ENCODE results near the gene TMEM221.

Gene TMEM221

DNA sequence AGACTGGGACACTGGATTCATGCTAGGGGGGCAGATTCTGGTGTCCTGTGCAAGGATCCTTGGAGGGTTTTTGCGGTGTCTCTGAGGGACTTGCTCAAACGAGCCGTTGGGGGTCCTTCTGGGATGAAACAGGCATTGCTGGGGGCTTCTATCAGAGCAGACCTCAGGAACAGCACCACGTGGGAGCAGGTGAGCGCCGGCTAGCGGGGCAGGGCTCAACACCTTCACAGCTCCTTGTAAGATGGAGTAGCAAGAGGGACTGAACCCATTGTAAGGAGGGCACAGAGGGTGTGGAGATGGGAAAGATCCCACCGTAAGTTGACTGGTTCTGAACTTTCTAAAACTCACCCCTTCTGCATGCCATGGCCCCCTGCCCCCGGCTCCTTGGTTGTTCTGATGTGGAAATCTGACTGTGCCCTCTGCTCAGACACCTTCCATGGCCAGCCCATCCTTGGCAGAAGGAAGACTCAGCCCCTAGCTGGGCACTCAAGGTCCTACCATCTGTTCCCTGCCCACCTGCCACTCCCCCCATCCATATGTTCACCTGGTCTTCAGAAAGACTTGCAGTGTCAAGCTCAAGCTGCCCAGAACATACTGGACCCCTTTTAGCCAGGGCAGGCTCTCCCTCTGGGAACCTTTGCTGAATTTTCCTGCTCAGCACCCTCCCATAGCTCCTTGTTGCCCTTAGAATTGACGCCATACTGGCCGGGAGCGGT, 23.1 kb upstream of the TMEM221 start:
- no peak for DNase-seq

DNA sequence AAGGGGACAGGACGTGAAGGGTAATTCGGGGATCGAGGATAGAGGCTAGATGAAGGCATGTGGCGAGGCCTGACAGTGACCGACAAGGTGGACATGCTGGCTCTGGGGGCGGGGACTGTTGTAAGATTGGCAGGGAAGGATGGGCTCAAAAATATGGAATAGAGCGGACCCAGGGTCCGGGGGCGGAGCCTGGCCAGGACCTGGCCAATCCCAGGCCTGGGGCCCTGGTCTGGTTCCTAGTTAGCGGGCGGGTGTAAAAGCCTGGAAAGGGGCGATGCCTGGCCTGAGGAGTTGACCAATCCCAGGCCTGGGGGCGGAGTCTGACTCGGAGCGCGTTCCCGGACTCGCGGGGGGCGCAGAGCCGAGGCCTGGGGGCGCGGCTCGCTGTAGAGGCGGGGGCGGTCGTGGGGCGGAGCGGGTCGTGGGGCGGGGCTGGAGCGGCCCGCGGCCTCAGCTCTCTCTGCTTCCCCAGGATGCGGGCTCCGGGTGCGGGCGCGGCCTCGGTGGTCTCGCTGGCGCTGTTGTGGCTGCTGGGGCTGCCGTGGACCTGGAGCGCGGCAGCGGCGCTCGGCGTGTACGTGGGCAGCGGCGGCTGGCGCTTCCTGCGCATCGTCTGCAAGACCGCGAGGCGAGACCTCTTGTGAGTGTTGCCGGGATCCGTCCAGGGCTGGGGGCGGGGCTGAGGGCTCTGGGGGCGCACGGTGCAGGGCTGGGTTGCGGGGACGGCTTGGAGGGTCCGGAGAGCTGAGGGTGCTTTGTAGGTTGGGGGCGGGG, 21.8 kb upstream of the TMEM221 start, which contains the start of gene SLC27A1:
Gene SLC27A1 (plus strand): TSS at position 457 of the 774 bp plus-strand sequence. CDS start 17 bp downstream, at position 474.
- DNase-seq = peak; percentile 90 to 94

DNA sequence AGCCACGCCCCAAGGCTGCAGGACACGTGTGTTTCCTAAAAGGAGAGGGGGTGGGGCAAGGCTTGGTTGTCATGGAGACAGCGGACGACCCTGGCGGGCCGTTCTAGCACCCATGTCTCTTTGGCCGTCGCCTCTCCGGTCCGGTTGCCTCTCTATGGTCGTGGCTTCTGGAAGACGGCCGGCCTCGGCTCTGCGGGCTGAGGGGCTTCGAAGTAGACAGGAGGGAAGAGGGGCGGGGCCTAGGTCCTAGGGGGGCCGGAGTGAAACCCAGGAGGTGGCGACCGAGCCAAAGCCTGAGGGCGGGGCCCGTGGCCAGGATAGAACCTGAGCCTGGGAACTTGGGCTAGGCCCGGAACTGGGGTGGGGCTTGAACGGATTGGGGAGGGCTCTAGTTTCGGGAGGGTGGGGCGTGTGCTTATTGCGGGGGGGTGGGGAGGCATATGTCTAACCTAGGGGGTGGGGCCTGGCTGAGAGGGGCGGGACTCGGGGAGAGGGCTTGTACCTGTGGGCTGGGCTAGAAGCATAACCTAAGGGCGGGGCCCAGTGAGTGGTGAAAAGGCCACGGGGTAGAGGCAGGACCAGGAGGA, 21.1 kb upstream of the TMEM221 start:
- DNase-seq = peak; percentile 79 to 94

DNA sequence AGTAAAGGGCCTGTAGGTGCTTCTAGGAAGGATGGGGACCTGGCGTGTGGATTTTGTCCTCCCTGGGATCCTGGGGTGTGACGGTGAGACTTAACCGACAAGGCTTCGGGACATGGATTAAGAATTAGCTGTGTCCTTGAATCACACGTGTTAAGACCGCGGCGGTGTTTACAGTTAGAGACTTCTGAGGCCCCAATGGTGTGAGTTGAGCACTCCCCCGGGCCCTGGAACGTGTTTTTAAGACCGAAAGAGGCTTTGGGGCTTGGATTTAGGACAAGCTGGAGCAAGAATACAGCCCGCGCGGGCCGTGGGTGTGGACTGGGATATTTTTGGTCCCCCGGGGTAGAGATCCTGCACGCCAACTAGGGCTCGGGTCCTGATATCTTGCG, 20.6 kb upstream of the TMEM221 start:
- no peak for DNase-seq

DNA sequence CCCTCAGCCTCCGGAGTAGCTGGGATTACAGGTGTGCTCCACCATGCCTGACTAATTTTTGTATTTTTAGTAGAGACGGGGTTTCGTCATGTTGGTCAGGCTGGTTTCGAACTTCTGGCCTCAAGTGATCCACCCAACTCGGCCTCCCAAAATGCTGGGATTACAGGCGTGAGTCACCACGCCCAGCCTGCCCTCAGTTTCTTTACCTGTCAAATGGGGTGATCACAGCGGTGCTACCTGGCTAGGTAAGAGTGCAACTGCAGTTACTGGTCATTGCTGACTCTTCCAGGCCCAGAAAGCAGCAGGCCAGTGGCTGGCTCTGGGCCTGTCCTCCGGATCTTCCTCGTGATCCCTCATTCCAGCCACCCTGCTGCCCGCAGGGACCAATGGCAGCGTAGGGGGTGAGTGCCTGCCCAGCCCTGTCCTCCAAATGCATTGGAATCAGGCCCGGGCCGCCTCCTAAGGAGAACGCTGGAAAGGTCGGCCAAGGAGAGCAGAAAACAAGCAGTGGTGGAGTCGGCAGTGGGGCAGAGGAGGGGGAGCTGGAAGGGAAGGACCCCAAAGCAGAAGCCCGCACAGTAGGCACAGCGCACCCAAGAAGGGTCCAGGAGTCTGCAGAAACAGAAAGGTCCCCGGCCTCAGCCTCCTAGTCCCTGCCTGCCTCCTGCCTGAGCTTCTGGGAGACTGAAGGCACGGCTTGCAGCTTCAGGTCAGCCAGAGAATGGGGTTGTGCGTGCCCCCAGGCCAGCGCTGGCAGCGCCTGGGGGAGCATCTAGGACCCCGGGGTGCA, 20.0 kb upstream of the TMEM221 start:
- no peak for DNase-seq

DNA sequence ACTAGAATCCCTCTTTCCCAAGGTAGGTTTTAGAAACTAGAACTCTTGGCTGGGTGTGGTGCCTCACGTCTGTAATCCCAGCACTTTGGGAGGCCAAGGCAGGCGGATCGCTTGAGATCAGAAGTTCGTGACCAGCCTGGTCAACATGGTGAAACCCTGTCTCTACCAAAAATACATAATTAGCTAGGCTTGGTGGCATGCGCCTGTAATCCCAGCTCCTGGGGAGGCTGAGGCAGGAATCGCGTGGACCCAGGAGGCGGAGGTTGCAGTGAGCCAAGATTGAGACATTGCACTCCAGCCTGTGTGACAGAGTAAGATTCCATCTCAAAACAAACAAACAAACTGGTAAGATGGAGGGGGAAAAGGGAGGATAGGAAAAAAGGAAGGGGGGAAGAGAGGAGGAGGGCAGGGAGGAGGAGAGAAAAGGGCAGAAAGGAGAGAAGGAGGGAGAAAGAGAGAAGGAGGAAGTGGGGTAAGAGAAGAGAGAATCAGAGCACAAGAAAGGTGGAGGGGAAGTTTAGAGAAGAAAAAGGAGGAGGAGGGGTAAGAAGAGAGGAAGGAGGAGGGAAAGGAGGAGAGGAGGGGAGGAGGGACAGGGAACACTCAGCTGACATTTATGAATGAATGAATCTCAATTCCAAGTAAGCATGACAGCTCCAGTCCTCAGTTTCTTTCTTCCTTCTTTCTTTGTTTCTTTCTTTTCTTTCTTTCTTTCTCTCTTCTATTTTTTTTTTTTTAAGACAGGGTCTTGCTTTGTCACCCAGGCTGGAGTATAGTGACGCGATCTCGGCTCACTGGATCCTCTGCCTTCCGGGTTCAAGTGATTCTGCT, 19.2 kb upstream of the TMEM221 start:
- DNase-seq = no peak

DNA sequence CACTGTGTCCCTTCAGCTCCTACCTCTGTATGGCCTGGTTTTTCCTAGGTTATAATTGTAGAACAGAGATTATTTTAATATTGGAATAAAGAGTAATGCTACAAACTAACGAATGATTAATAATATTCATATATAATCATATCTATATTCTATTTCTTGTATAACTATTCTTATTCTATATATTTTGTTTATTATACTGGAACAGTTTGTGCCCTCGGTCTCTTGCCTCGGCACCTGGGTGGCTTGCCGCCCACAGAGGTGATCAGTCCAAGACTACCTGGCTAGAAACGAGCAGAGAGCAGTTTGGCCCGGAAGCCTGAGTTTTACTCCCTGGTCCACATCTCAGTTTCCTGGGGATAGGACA, 18.0 kb upstream of the TMEM221 start:
- DNase-seq = no peak

DNA sequence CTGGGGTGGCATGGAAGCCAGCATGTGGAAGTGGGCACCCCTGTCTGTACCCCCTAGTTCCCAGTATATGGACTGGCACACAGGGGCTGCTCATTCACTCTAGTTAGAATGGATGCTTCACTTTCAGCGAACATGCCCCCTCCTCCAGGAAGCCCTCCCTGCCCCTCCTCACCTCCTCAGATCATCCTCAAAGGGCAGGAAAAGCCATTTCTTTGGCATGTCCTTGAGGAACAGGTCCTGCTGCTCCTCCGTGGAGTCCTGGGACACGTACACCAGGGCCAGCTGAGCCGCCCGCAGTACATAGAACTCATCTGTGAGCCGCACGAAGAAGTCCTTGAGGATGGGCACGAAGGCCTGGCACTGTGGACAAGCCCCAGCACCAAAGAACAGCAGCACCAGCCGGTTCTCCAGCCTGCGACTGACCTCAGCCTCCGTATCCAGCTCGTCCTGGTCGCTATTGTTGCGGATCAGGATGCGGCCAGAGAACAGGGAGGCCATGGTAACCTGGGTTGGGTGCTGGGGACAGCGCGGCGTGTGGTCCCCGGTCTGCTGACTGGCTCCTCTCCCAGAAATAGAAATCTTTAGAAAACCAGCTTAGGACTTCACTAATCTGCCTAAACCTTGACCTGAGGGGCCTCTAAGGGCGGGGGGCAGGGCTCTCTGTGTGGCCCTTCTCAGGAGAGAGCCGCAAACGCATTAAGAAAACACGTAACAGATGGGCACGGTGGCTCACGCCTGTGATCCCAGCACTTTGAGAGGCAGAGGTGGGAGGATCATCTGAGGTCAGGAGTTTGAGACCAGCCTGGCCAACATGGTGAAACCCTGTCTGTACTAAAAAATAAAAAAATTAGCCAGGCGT, 12.1 kb upstream of the TMEM221 start, which contains the start of gene NXNL1:
Gene NXNL1 (minus strand): TSS at position 555 of the 859 bp plus-strand sequence. CDS start 57 bp downstream, at position 498.
- no peak for DNase-seq

DNA sequence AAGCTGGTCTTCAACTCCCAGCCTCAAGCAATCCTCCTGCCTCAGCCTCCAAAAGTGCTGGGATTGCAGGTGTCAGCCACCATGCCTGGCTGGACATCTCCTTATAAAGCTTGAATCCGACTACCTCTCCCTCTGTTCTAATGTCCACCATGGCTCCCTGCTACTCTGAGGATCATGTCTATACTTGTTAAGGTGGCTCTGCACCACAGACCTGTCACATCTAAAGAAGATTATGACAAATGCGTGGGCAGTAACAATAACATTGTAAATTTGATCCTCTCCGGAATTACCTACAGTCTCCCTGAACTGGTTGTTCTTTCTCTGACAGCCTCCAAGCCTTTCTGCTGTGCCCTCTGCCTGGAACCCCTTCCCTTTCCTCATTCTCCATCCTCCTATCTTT, 10.5 kb upstream of the TMEM221 start:
- DNase-seq = no peak

DNA sequence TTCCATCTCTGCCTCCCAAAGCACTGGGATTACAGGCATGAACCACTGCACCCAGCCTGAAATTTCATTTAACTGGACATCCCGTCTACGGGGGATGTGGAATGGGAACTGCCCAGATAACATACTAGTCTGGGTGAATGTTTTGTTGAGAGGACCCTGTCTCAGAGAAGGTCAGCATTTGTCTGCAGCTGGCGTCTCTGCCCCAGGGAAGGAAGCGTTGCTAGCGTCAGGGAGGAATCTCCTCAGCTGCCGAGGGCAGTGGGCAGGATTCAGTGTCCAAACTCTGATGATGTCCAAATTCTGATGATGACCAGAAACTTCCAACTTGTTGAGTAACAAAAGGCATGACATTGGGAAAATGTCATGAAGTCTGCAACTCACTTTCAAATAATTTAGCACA, 9.1 kb upstream of the TMEM221 start:
- DNase-seq = no peak

DNA sequence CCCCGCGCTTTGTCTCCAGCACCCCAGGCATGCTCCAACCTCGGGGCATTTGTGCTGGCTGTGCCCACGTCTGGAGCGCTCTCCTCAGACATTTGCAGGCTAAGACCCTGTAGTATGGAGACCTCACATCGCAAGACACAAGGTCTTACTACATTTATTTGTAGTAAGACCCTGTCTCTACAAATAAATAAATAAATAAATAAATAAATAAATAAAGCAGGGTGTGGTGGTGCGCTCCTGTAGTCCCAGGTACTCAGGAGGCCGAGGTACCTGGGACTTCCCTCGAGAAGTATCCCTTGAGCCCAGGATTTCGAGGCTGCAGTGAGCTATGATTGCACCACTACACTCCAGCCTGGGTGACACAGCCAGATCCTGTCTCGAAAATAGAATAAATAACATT, 7.7 kb upstream of the TMEM221 start:
- DNase-seq = no peak

DNA sequence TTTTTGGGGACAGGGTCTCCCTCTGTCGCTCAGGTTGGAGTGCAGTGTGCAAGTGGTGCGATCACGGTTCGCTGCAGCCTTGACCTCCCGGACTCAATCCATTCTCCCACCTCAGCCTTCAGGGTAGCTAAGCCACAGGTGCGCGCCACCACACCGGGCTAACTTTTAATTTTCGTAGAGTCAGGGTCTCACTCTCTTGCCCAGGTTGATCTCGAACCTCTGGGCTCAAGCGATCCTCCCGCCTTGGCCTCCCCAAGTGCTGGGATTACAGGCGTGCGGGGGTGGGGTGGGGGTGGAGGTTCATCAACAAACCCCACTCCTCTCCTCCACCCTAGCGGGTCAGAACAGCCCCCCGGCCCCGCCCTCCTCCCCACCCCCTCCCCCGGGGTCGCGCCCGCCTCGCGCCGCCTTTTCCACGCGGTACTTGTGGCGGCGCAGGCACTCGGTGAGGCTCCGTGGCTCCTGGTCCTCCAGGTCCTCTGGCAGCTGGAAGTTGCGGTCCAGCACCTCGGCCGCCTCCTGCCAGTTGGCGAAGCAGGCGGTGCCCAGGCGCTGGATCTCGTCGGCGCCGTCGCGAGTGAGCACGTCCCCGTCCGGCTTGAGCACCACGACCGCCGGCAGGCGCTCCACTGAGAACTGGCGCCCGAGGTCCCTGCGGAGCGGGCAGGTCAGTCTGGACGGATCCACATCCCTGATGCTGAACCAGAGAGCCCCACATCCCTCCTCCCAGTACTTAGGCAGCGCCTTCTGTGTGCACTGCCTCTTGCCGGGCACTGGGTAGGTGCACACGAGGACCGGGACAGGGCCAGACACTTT, 7.0 kb upstream of the TMEM221 start:
- no peak for DNase-seq

DNA sequence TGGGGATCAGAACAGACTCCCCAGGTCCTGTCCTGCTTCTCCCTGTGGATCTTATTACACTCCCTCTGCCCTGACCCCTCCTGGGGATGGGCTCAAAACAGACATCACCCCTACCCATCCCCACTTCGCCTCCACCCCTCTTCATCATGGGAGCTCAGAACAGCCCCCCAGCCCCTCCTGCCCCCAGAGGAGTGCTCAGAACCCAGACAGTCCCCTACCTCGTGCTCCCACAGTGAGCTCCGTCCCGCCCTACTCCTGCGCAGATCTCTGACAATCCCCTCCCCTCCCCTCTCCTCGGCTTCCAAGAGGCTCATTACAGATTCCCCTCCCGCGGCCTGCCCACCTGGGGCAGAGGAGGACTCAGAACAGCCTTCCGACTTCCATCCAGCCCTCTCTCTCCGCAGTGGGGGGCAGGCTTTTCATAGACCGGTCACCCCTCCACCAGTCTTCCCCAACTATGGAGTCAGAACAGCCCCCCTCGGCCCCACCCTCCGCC, 6.2 kb upstream of the TMEM221 start:
- no peak for DNase-seq

DNA sequence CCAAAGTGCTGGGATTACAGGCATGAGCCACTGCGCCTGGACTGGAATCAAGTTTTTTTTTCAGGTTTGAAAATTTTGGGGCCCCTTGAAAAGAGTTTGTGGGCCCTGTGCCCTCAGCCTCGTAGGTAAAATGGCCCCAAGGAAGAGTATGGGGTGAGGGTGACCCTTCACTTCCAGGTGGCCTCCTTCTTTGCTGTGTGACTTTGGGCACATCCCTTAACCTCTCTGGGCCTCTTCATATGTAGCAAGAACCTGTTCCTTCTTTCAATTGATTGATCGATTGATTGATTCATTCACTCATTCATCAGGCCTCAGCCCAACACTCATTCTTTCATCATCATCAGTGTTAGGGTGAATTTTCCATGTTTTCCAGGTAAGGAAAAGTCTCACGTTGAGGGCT, 3.4 kb upstream of the TMEM221 start:
- DNase-seq = no peak

DNA sequence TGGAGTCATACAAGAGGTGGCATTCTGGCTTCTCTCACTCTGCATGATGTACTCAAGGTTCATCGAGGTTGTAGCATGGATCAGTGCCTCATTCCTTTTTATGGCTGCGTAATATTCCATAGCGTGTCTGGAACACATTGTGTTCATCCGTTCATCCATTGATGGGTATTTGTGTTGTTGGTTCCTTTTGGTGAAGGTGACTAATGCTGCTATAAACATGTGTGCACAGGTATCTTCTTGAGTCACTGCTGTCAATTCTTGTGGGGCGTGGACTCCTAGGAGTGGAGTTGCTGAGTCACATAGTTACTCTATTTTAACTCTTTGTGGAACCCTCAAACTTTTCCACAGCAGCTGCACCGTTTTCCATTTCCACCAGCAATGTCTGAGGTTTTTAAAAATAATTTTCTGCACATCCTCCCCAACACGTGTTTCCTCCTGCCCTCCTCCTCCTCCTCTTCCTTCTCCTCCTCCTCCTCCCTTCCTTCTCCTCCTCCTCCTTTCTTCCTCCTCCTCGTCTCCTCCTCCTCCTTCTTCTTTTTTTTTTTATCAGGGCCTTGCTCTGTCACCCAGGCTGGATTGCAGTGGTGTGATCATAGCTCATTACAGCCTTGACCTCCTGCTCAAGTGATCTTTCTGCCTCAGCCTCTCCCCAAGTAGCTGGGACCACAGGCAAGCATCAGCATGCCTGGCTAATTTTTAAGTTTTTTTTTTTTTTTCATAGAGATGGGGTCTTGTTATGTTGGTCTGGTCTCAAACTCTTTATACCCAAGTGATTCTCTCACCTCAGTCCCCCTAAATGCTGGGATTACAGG, 2.0 kb upstream of the TMEM221 start:
- DNase-seq = no peak

DNA sequence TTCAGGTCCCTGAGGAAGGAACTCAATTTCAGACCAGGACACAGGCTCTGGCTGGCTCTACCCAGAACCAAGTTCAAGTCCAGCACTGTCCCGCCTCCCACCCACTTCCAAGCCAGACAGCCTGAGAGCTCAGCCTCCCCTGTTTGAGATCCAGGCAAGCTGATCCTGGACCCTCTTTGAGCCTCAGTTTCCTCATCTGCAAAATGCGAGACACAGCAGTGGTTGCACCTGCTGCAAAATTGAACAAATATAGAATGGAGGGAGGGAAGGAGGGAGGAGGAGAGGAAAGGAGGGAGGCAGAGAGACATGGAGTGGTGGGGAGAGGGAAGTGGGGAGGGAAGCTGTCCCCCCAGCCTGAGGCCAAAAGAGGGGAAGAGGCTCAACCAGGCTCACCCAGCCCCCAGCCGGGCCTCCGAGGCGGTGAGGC, 751 bp downstream of the TMEM221 start:
- DNase-seq = no peak

DNA sequence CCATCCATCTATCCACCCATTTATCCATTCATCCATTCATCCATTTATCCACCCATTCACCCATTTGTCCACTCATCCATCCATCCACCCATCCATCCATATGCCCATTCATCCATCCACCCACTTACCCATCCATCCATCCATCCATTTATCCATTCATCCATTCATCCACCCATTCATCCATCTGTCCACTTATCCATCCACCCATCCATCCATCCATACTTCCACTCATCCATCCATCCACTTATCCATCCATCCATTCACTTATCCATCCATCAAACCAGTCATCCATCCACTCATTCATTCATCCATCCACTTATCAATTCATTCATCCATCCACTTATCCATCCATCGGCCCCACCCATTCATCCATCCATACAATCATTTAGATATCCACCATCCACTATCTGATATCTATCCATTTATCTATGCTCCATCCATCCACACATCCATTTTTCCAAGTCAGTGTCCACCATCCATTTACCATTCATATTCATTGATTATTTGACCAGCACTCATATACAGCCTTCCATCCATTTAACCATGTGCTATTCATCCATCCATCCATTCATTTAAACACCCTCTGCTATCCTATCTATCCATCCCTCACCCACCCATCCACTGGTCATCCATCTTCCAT, 2.8 kb downstream of the TMEM221 start:
- no peak for DNase-seq

DNA sequence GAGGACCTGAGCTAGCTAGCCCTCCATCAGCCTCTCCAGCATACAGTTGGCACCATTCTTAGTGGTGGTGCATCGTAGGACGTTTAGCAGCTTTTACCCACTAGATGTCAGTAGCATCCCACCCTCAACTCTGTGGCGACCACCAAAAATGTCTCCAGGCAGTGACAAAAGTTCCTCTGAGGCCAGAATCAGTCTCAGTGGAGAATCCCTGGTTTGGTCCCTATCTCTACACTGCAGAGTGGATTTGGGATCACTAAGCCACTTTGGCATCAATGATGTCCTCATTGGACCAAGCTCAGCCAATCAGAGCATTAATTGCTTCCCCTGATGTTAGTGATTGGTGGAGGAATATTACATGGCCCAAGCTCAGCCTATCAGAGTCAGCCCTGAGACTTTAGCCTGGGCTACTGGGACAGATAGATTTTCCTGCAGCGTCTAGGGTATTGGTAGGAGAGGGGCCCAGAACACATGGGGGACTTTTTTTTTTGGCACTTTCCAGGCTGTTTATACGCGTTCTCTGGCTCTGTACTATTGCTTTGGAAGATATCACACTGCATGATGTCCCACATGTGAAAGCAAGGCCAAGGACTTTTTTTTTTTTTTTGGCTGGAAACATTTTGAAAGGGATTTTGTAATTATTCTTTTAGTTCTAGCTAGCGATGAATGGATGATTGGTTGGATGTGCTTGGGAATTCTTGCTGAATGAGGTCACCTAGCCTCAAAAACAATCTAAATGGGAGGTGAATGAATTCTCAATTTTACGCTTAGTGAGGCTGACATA, 7.0 kb downstream of the TMEM221 start:
- no peak for DNase-seq

Data from NCI-H187 (cell line).